ENCODE data around the gene GCGR. TPM values are rescaled to one million over a fixed set of nuclear protein-coding genes. Genes with fewer than 3 reads are reported as not detected.
A peak's percentile ranks its signal among the peaks of the same experiment; 100 is the strongest.

GCGR gene
- total and polyA plus RNA-seq, 2 donors (not counting 1 experiment from before 2014, with no cell fraction given): not detected

DNA sequence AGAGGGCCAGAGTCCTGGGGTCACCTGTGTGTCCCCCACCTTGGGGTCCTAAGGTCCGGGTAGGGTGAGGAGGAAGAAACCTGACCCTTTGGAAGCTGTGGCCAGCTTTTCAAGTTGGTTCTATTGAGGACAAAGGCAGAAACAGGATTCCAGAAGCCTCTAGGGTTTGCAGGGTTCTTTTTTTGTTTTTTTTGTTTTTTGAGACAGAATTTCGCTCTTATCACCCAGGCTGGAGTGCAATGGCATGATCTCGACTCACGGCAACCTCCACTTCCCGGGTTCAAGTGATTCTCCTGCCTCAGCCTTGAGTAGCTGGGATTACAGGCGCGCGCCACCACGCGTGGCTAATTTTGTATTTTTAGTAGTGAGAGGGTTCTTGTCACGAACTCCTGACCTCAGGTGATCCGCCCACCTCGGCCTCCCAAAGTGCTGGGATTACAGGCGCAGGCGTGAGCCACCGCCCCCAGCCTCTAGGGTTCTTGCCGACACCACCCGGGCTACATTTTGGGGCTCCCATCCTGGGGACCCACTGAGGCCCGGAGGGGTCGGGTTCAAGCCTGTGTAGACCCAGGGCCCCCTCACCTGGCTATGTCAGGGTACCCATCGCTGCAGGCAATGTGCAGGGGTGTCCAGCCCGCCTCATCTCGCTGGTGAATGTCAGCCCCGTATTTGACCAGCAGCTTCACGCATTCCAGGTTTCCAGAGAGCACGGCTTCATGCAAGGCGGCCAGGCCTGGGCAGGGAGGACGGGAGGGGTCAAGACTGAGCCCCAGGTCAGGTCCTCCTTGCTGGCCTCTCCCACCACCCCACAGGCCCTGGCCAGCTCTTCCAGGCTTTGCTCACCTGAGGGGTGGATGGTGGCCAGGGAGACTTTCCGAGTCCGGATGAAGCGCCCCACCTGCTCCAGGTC, 30.2 kb downstream of the GCGR start:
- DNase-seq: no peak
- H3K27ac Mint-ChIP-seq: peak overlapping the region; percentile 89
- Histone ChIP-seq H3K4me3 (ENCODE audit: control extremely low read depth in 1 of 5, extremely low read depth in 1 of 5, insufficient read depth in 1 of 5, low read depth in 2 of 5, low read length in 4 of 5) (peak overlapping the region; percentile 2 to 78 (median 75)), H3K4me2 (replicated peaks; ENCODE audit: low read depth, low read length, poor library complexity, severe bottlenecking) (peak overlapping the region; percentile 96), H4K20me1 (ENCODE audit: control insufficient read depth, insufficient read depth, low read length, poor library complexity, severe bottlenecking) (peaks cover 31% of the 10 kb centered on the region), H3K36me3 (replicated peaks in 1 of 2; ENCODE audit: control extremely low read depth in 1 of 2, control insufficient read depth in 1 of 2, extremely low read depth in 1 of 2, insufficient read depth in 2 of 2, low read length in 1 of 2) (peaks cover 0 to 3% of the 10 kb centered on the region in 2 experiments), H2AFZ (ENCODE audit: insufficient read depth, low read depth, low read length, poor library complexity, severe bottlenecking) (peak overlapping the region; percentile 83), H3K9ac (ENCODE audit: low read length) (peak overlapping the region; percentile 91), H3K79me2 (ENCODE audit: control insufficient read depth, insufficient read depth, low read length) (peaks cover 20% of the 10 kb centered on the region), H3K9me3 (ENCODE audit: control extremely low read depth in 1 of 3, control insufficient read depth in 2 of 3, insufficient read depth in 1 of 3, low read length in 2 of 3) (no peaks in the 10 kb centered on the region), H3K4me1 (ENCODE audit: control insufficient read depth in 2 of 2, insufficient read depth in 2 of 2, low read length in 2 of 2) (peaks cover 18 to 20% of the 10 kb centered on the region in 2 donors), H3K27me3 (replicated peaks in 1 of 4; ENCODE audit: control extremely low read depth in 1 of 4, control insufficient read depth in 3 of 4, insufficient read depth in 4 of 4, low read length in 3 of 4) (no peaks in the 10 kb centered on the region), H3K27ac (ENCODE audit: low read length in 2 of 2) (peak overlapping the region; percentile 85 to 98)
- POLR2A ChIA-PET: interaction anchor here (1.0 to 1.8 kb wide), 4 partner anchors 14 to 36 kb away, joined by 4 to 9 read pairs (median 6); partner anchors contain the start of gene P4HB
- 92% methylated on average over 30 of the region's 31 CpGs for WGBS (ENCODE audit: insufficient coverage)
- intact Hi-C loops (cut with micrococcal nuclease): loop anchor here (1.0 to 5.0 kb wide), 5 partner anchors 26 to 131 kb away; partner anchors contain the start of genes ALYREF, ANAPC11, ARHGDIA and MAFG
- TF ChIP-seq EZH2 (IDR thresholded peaks at IDR 0.05; ENCODE audit: borderline replicate concordance, insufficient read depth, low read depth, low read length, poor library complexity, severe bottlenecking): no peak
- TF ChIP-seq, protein P1, sequence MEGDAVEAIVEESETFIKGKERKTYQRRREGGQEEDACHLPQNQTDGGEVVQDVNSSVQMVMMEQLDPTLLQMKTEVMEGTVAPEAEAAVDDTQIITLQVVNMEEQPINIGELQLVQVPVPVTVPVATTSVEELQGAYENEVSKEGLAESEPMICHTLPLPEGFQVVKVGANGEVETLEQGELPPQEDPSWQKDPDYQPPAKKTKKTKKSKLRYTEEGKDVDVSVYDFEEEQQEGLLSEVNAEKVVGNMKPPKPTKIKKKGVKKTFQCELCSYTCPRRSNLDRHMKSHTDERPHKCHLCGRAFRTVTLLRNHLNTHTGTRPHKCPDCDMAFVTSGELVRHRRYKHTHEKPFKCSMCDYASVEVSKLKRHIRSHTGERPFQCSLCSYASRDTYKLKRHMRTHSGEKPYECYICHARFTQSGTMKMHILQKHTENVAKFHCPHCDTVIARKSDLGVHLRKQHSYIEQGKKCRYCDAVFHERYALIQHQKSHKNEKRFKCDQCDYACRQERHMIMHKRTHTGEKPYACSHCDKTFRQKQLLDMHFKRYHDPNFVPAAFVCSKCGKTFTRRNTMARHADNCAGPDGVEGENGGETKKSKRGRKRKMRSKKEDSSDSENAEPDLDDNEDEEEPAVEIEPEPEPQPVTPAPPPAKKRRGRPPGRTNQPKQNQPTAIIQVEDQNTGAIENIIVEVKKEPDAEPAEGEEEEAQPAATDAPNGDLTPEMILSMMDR (IDR thresholded peaks at IDR 0.05): no peak
- no peaks in the 10 kb centered on the region for H3K27me3 Mint-ChIP-seq
- H3K4me3 Mint-ChIP-seq: peak overlapping the region; percentile 85
- no peaks in the 10 kb centered on the region for H3K9me3 Mint-ChIP-seq (ENCODE audit: insufficient read depth)
- peaks cover 21% of the 10 kb centered on the region for H3K4me1 Mint-ChIP-seq
- CTCF ChIA-PET: interaction anchor here (1.6 kb wide), 1 partner anchor 36 kb away, joined by 4 read pairs; no protein-coding TSS in a partner anchor
- ATAC-seq (ENCODE audit: low read depth): no peak

Data from B cell (primary cell).